ENCODE data around the gene PPP2R3A.

The PPP2R3A gene

DNA sequence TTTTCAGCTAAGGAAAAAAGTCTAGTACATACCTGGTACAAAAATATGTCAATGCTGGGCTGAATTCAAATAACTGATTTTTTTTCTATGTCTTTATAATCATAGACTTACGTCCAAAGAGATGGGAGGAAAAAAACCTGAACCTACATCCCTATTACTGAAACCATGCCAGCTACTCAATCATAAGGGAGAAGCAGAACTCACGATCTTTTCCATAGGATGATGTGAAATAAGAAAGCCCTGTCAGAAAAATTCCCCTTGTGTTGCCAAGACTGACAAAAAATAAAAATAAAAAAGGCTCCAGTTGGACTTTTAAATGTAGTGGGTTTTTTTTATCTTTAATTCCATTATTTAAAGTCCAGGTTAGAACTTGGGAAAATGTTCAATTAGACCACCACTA lies 227.3 kb downstream of the PPP2R3A start:
- no peak for DNase-seq

DNA sequence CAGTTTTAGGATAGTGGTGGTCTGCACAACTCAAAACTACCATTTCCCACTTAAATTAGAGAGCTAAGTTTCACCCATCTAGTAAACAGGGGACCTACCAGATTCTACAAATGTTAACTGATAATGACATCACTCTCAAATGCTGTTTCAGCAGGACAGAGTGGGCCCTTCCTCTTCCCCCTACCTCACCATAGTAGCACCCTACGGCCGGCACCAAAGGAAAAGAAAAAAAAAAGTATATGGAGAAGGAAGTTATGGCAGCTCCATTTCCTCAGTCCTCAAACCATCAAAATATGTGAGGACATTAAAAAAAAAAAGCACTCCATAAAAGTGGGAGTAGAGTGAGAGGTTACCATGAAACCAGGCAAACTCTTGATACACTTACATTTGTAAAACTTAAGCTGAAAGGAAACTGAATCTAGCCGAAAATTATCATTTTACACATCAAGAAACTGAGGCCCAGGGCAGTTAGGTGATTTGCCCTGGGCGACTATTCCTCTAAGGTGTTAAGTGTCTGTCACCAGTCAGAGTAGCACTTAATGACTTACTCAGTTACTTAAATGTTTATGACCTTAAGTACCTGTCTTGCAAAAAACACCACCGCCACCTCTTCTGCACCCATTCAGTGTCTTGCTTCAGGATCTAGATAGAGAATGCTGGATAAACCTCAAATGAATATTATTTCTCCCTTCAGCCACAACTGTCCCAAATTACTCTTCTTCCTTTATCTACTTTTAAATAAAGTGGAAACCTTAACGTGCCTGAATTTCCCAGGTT lies 227.9 kb downstream of the PPP2R3A start:
- peak in 1 of 58 donors; percentile 2 for DNase-seq

DNA sequence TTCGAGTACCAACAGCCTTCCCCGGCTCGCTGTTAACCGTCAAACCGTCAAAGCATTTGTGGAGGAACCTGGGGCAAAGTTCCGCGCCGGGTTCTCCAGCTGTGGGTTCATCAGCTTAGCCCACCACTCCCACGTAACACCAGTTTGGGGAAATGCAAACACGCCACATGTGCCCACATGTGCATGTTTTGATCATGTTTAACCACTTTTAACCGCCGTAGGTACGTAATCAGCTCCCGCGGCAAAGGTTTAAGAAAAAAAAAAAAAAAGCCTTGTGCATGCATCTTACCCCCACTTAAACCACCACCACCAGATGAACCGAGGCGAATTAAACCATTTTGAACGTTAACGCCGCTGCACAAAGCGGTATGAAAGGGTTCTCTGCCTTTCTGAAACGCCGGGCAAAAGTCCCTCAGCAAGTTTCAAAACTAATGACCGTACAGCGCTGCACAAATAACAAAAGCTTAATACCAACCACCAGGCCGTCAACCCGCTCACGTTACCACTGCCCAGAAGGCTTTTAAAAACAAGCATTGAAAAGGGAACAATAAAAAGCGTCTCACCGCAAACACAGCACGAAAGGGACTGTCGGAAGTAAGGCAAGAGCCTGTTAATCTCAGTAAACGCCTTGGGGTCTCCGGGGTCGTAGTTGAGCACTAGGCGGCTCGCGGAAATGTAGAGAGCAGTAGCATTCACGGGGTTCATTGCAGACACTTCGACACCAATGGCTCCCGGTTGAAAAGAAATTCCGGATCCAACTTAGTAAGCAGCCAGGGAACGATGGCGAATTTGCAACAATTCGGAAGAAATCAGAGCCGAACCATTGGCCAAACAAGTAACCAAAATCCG lies 229.1 kb downstream of the PPP2R3A start:
- DNase-seq, result peak in 8 of 58 donors; percentile 2 to 50 (median 23)

DNA sequence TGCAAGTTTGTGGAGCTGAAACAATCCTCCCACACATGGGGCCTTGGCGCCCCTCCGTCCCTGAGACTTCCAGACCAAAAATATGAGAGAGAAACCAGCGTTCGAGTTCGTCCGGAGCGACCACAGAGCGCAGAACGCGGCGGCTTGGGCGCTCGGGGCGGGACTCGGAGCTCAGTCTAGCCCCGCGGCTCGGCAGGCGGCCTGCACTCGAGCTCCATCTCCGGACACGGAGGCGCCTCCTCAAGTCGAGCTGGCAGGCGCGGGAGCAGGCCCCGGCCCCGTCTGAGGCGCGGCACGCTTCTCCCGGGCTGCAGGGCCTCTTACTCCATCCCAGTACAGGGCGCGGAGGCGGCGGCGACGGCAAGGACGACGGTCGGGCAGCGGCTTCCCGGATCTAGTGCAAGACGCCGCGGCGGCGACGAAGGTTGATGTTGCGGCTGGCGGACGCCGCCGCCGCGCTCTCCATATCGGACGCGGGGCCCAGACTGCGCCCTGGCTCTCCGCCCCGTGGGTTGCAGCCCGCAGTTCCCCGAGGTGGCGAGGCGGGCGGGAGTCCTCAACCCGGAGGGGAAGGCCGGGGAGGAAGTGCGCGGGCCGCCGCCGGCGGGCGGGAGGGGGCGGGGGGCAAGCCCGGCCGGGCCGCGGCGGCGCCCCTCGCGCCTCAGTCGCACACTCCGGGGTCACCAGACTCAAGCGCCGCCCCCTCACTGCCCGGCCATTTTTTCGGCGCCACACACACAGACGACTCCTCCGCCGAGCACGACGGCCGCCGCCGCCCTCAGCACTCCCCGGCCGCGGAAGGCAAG lies 229.9 kb downstream of the PPP2R3A start:
- peak in 55 of 58 donors; percentile 13 to 94 (median 78) for DNase-seq

DNA sequence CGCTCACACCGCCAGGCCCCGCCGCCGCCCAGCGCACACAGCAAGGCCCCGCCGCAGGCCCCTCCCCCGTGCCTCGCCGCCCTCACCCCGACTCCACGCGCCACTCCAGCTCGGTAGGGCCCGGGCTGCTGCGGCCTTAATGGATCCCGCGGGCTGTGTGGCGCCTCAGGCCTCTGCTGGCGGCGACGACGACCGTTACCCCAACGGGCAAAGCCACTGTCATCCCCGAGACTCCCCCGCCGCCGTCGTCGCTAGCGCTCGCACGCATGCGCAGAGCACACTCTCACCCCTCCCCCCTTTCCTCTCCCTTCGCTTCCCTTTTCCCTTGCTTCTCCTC lies 230.5 kb downstream of the PPP2R3A start, which contains the start of gene MSL2:
MSL2 (minus strand) TSS at position 272 of the 337 bp plus-strand sequence. CDS start 1,222 bp downstream, outside the sequence.
- peak in 4 of 58 donors; percentile 83 to 91 (median 90) for DNase-seq

DNA sequence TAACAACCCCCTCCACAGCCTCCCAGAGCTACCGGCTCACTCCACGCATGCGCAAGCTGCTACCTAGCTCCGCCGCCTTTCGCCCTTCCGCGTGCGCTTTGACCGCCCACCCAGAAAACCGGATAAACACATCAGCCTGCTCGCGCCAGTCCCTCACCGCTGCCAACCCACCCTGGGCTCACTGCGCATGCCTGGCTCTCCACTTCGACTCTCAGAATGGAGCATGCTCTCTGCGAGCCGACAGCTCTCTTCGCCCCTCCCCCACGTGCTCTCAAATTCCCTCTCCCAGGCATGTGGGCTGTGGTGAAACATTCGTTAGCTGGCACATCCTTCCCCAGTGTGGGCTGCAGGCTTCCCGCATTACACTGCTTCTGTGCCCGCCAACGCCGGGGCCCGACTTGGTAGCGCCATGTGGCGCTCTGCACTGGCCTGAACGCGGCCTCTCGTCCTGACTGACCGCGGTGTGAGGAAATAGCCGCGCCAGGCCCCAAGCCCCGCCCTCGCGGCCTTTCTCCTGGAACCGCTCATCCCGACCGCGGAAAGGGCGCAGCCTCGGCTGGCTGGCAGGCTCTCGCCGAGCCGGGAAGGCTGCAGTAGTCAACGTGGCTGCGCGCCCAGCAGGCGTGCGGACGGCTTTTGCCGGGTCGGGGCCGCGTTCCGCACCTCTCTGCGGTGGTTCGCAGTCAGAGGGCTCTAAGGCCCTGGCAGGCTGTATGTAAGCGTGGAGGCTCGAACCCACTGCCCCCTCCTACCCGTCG lies 231.1 kb downstream of the PPP2R3A start:
- peak; percentile 85 to 99 (median 97) for DNase-seq

DNA sequence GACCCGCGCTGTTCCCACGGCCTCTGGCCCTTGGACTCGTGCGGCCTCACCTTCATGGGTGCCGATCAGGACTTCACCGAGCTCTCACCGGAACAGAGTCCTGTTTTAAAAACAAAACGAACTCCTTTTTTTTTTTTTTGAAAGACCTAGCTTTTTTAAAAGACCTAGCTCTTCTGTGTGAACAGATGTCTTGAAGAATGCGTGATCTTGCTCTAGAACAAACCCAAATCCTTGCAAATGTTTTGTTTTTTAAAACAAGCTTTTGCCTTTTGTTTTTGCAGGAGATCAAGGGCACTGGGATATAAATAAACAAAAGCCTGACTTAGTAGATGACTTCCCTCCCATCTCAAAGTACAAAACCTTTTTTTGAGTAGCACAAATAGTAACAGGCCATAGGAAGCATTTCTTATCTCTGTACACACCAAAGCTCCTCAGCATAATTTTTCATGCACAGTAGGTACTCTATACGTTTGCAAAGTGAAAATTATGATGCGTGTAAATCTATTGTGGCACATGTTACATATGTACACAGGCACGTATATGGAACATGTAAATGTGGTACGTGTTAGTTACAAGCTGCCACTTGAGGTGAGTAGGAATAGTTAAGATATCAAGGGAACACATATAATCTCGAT lies 231.7 kb downstream of the PPP2R3A start:
- no peak for DNase-seq

Measured in anterior cingulate cortex (tissue), 58 donors.